Uterus (tissue), 4 donors: ENCODE data around the gene RALGPS1. TPM values are rescaled to one million over a fixed set of nuclear protein-coding genes. Genes with fewer than 3 reads are reported as not detected.

ENCODE experiments used
- DNase-seq, 2 donors: peaks; one replicate each; pipeline ENCODE4 v3.0.0-alpha.2; 2019 to 2020
- H3K27ac ChIP-seq, 2 donors: fragments of 200-600 bp; sonication (generic); 1 replicate in 1 of 2; 2 replicates in 1 of 2; pipeline ENCODE4 v1.5.1; 2016 to 2018
- H3K27me3 ChIP-seq, 2 donors: fragments of 200-600 bp; sonication (generic); one replicate each; pipeline ENCODE4 v1.5.1; 2018 to 2019; ENCODE audit warnings: control low read depth in 1 of 2
- H3K36me3 ChIP-seq, 2 donors: fragments of 200-600 bp; sonication (generic); one replicate each; pipeline ENCODE4 v1.5.1; 2019; ENCODE audit warnings: control low read depth in 1 of 2
- H3K4me1 ChIP-seq, 2 donors: fragments of 200-600 bp; sonication (generic); one replicate each; pipeline ENCODE4 v1.5.1; 2018 to 2019; ENCODE audit warnings: control low read depth in 1 of 2
- H3K4me3 ChIP-seq, 2 donors: fragments of 200-600 bp; sonication (generic); 1 replicate in 1 of 2; 2 replicates in 1 of 2; pipeline ENCODE4 v1.5.1; 2018 to 2019; ENCODE audit warnings: mild to moderate bottlenecking in 1 of 2
- H3K9me3 ChIP-seq, 2 donors: fragments of 200-600 bp; sonication (generic); one replicate each; pipeline ENCODE4 v1.5.1; 2019; ENCODE audit warnings: control low read depth in 1 of 2
- POLR2A ChIP-seq, 2 donors: fragments of 450-650 bp; IDR thresholded peaks; one replicate each; pipeline ENCODE4 v1.6.1; 2016; ENCODE audit warnings: antibody characterized with exemption in 2 of 2, mild to moderate bottlenecking in 1 of 2, moderate library complexity in 1 of 2
- intact Hi-C: fragments of 100-400 bp; cut with DNase I; formaldehyde crosslinking; loops from one replicate; pipeline ENCODE4 v1.15.1; 2023; ENCODE audit warnings: low total_unique reads
- total RNA-seq, 4 donors: library from RNA; depleted of rRNA in 3 of 4; stranded (reverse); fragments of >200 nt in 3 of 4; gene quantifications; one replicate each; pipeline versions ENCODE4 v1.1.0 to v1.2.4, GENCODE V29; 2014 to 2023
- TF ChIP-seq, protein P1 (sequence below), 4 experiments: fragments of 200-600 bp in 2 of 4; fragments of 450-650 bp in 2 of 4; sonication (generic) in 2 of 4; IDR thresholded peaks; one replicate each; pipeline ENCODE4 v1.5.1; 2016 to 2019; ENCODE audit warnings: antibody characterized with exemption in 4 of 4, mild to moderate bottlenecking in 2 of 4, moderate library complexity in 1 of 4
- donor health status: DM: yes; HTN: yes; CAD: no.

RALGPS1 gene
- total RNA-seq, 4 donors from 2014 or later: 8.5 to 16.7 (median 14.5) TPM

DNA sequence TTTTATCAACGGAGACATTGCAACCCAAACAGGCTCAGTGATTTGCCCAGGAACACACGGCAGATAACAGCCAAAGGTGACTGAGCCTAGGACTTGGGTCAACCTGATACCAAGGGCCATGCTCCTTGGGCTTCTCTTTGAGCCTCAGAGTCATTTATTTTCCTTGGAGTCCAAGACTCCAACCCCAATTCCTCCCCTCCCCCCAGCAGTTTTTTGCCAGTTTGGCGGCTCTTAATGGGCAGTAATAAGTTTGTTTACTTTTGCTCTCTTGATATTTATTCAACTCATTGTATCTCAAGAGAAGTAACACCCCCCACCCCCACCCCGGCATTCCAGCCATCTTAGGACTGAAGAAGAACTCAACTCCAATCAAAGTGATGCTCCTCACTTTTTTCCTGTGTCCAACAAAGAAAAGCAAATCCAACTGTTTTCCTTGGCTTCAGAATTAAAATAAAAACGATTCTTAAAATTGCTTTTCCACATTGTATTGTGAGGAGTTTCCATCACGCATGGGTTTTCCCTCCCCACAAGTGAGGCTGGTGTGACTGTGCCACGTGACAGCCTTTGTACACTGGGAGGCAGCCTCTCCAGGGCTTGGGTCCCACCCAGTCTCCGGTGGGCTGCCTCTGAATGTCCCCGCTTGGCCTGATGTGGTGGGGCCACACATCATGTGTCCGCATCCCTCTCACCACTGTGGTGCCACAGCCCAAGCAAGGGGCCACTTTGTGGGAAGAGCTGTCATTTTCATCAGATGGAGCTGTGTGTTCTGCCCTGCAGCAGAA, 198.8 kb downstream of the RALGPS1 start:
- Histone ChIP-seq H3K4me1 (peaks cover 0 to 8% of the 10 kb centered on the region in 2 donors), H3K4me3 (no peak overlapping the region), H3K36me3 (no peaks in the 10 kb centered on the region), H3K27me3 (no peaks in the 10 kb centered on the region), H3K9me3 (no peaks in the 10 kb centered on the region), H3K27ac (peak overlapping the region in 1 of 2 donors; percentile 73)
- intact Hi-C loops: no loop called here
- no peak for DNase-seq
- TF ChIP-seq, protein P1, sequence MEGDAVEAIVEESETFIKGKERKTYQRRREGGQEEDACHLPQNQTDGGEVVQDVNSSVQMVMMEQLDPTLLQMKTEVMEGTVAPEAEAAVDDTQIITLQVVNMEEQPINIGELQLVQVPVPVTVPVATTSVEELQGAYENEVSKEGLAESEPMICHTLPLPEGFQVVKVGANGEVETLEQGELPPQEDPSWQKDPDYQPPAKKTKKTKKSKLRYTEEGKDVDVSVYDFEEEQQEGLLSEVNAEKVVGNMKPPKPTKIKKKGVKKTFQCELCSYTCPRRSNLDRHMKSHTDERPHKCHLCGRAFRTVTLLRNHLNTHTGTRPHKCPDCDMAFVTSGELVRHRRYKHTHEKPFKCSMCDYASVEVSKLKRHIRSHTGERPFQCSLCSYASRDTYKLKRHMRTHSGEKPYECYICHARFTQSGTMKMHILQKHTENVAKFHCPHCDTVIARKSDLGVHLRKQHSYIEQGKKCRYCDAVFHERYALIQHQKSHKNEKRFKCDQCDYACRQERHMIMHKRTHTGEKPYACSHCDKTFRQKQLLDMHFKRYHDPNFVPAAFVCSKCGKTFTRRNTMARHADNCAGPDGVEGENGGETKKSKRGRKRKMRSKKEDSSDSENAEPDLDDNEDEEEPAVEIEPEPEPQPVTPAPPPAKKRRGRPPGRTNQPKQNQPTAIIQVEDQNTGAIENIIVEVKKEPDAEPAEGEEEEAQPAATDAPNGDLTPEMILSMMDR (IDR thresholded peaks at IDR 0.05): no peak
- TF ChIP-seq POLR2A (IDR thresholded peaks at IDR 0.05): no peak

DNA sequence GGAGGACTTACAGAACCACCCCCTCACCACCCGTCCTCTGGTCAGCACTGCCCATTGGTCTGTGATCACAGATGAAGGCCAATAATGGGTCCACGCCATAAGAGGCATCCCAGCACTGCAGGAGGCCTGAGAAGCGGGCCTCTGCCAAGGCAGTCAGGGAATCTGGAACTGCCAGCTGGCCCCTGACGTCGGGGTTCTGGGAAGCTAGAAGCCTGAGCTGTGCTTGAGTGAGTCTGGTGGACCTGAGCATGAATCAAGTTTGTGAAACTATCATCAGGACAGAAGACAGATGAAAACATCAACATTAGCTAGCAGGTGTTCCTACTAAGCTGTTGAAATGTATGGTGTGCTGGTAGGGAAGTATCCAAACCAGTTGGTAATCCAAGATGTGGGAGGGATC, 200.0 kb downstream of the RALGPS1 start:
- no peaks in the 10 kb centered on the region for H3K36me3 ChIP-seq
- intact Hi-C loops: no loop called here

DNA sequence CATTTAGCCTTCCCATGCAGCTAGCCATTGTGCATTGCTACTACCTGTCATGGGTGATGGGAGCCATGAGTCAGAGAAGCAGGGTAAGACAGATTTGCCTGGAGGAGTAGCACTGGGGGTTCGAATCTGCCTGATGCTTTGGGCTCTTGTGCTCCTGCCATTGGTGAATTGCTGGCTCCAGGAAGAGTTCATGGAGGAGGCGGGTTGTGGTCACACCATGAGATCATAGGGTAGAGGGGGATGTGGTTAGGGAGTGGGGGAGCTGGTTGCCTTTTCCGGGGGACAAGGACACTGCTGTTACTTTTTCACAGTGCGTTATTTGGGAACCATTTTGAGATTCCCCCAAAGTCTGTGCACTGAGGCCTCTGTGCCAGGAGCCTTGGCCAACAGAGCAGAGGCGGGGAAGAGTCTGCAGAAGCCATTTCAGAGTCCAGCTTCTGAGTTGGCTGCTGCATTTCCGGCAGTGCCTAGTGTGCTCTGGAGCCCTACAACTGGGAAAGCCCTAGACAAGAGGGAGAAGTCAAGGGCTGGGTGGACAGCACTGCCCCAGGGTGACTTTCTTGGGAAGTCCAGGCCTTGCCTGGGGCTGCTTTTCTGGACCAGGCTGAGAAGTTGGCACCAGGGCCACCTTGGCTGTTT, 201.6 kb downstream of the RALGPS1 start:
- intact Hi-C loops: no loop called here
- Histone ChIP-seq H3K36me3 (no peaks in the 10 kb centered on the region), H3K9me3 (no peaks in the 10 kb centered on the region), H3K27me3 (no peaks in the 10 kb centered on the region), H3K27ac (peak overlapping the region in 1 of 2 donors; percentile 24), H3K4me1 (peaks cover 0 to 8% of the 10 kb centered on the region in 2 donors), H3K4me3 (no peak overlapping the region)
- TF ChIP-seq POLR2A (IDR thresholded peaks at IDR 0.05): no peak
- TF ChIP-seq, protein P1 (IDR thresholded peaks at IDR 0.05): no peak
- no peak for DNase-seq

More for the DNA sequence above, 200.0 kb downstream of the RALGPS1 start:
- Histone ChIP-seq H3K4me3 (no peak overlapping the region), H3K27me3 (no peaks in the 10 kb centered on the region), H3K27ac (no peak overlapping the region), H3K9me3 (no peaks in the 10 kb centered on the region), H3K4me1 (peaks cover 0 to 8% of the 10 kb centered on the region in 2 donors)
- no peak for TF ChIP-seq POLR2A (IDR thresholded peaks at IDR 0.05)
- TF ChIP-seq, protein P1 (IDR thresholded peaks at IDR 0.05): no peak
- no peak for DNase-seq

DNA sequence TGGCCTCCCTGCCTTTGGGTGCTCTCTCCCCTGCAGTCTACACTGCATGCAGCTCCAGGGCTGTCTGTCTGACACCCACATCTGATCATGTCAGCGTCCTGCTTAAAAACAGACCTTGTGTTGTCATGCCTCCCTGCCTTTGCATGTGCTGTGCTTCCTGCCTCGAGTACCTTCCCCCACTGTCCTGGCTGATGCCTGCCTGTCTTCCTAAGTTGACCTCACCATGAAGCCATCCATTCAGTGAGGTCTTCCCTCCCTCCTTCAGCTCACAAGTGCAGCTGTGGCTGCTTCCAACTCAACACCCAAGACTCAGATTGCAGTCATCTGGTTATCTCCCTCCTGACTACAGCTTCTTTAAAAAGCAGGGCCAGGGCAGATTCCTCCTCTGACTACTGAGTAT, 202.4 kb downstream of the RALGPS1 start:
- TF ChIP-seq, protein P1 (IDR thresholded peaks at IDR 0.05): no peak
- TF ChIP-seq POLR2A (IDR thresholded peaks at IDR 0.05): no peak
- no peak for DNase-seq
- peak overlapping the region in 1 of 2 donors; percentile 24 for H3K27ac ChIP-seq
- intact Hi-C loops: no loop called here
- peaks cover 0 to 7% of the 10 kb centered on the region in 2 donors for H3K4me1 ChIP-seq
- no peak overlapping the region for H3K4me3 ChIP-seq
- H3K36me3 ChIP-seq: no peaks in the 10 kb centered on the region
- H3K9me3 ChIP-seq: no peaks in the 10 kb centered on the region
- H3K27me3 ChIP-seq: no peaks in the 10 kb centered on the region

DNA sequence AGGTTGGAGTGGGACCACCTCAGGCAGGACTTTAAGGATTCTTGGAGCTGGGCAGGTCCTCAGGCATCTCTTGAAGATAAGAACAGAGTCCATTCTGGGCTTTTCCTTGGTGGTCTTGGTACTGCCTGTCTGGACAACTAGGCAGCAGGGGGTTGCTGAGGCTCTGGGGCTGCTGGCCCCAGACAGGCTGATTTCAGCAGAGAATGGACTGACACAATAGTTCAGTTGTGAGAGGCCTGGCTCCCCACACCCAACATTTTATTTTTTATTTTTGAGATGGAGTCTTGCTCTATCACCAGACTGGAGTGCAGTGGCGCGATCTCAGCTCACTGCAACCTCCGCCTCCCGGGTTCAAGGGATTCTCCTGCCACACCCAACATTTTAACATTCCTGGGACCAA, 203.2 kb downstream of the RALGPS1 start:
- no peak for DNase-seq
- TF ChIP-seq, protein P1 (IDR thresholded peaks at IDR 0.05): no peak
- no peak for TF ChIP-seq POLR2A (IDR thresholded peaks at IDR 0.05)
- Histone ChIP-seq H3K27me3 (no peaks in the 10 kb centered on the region), H3K9me3 (no peaks in the 10 kb centered on the region), H3K4me1 (no peaks in the 10 kb centered on the region), H3K36me3 (no peaks in the 10 kb centered on the region), H3K27ac (peak overlapping the region in 1 of 2 donors; percentile 24), H3K4me3 (no peak overlapping the region)
- intact Hi-C loops: no loop called here
